WTC11 (cell line): ENCODE measurements around the gene PEAK1.
"Not testable (repeated sequence)": the region's sequence is repeated elsewhere in the genome, so short reads cannot be mapped to it uniquely, and the experiment has no call there.

Experiments
- ATF3 ChIP-seq: sonication (generic); formaldehyde crosslinking; conservative IDR thresholded peaks from 2 replicates; pipeline ENCODE4 v1.8.1; 2022; ENCODE audit warnings: mild to moderate bottlenecking, missing genetic modification reagents
- CBFB ChIP-seq: sonication (generic); formaldehyde crosslinking; IDR thresholded peaks from 2 replicates; pipeline ENCODE4 v1.8.1; 2022; ENCODE audit warnings: mild to moderate bottlenecking, low read depth, missing genetic modification reagents
- CTCF ChIP-seq: fragments of 200-600 bp; IDR thresholded peaks from 2 replicates; pipeline ENCODE4 v1.8.0; 2022; ENCODE audit warnings: antibody characterized with exemption
- KAT7 ChIP-seq: sonication (generic); formaldehyde crosslinking; IDR thresholded peaks from 2 replicates; pipeline ENCODE4 v1.8.1; 2023; ENCODE audit warnings: missing genetic modification reagents, mild to moderate bottlenecking, borderline replicate concordance
- NFYB ChIP-seq: sonication (generic); formaldehyde crosslinking; conservative IDR thresholded peaks from 2 replicates; pipeline ENCODE4 v1.8.0; 2022; ENCODE audit warnings: low read depth, missing genetic modification reagents
- RELA ChIP-seq: sonication (generic); formaldehyde crosslinking; IDR thresholded peaks from 2 replicates; pipeline ENCODE4 v1.8.1; 2022; ENCODE audit warnings: missing genetic modification reagents, mild to moderate bottlenecking, borderline replicate concordance
- ZBTB21 ChIP-seq: sonication (generic); formaldehyde crosslinking; IDR thresholded peaks from 2 replicates; pipeline ENCODE4 v1.8.1; 2023; ENCODE audit warnings: mild to moderate bottlenecking, missing genetic modification reagents, borderline replicate concordance
- ZNF138 ChIP-seq: sonication (generic); formaldehyde crosslinking; conservative IDR thresholded peaks from 2 replicates; pipeline ENCODE4 v1.8.1; 2022; ENCODE audit warnings: mild to moderate bottlenecking, moderate library complexity, missing genetic modification reagents
- ZNF317 ChIP-seq: sonication (generic); formaldehyde crosslinking; IDR thresholded peaks from 2 replicates; pipeline ENCODE4 v1.8.1; 2023; ENCODE audit warnings: low read depth, mild to moderate bottlenecking, moderate library complexity, missing genetic modification reagents, borderline replicate concordance
- TF ChIP-seq, protein P1 (sequence below): sonication (generic); formaldehyde crosslinking; IDR thresholded peaks from 2 replicates; pipeline ENCODE4 v1.8.0; 2023; ENCODE audit warnings: missing genetic modification reagents, mild to moderate bottlenecking, borderline replicate concordance

- not testable (repeated sequence) for TF ChIP-seq NFYB (CRISPR knock-in tag); RELA (CRISPR knock-in tag); ZBTB21 (CRISPR knock-in tag); CTCF; ZNF138 (CRISPR knock-in tag); ZNF317 (CRISPR knock-in tag); ATF3 (CRISPR knock-in tag); KAT7 (CRISPR knock-in tag); CBFB (CRISPR knock-in tag)
- TF ChIP-seq, protein P1, sequence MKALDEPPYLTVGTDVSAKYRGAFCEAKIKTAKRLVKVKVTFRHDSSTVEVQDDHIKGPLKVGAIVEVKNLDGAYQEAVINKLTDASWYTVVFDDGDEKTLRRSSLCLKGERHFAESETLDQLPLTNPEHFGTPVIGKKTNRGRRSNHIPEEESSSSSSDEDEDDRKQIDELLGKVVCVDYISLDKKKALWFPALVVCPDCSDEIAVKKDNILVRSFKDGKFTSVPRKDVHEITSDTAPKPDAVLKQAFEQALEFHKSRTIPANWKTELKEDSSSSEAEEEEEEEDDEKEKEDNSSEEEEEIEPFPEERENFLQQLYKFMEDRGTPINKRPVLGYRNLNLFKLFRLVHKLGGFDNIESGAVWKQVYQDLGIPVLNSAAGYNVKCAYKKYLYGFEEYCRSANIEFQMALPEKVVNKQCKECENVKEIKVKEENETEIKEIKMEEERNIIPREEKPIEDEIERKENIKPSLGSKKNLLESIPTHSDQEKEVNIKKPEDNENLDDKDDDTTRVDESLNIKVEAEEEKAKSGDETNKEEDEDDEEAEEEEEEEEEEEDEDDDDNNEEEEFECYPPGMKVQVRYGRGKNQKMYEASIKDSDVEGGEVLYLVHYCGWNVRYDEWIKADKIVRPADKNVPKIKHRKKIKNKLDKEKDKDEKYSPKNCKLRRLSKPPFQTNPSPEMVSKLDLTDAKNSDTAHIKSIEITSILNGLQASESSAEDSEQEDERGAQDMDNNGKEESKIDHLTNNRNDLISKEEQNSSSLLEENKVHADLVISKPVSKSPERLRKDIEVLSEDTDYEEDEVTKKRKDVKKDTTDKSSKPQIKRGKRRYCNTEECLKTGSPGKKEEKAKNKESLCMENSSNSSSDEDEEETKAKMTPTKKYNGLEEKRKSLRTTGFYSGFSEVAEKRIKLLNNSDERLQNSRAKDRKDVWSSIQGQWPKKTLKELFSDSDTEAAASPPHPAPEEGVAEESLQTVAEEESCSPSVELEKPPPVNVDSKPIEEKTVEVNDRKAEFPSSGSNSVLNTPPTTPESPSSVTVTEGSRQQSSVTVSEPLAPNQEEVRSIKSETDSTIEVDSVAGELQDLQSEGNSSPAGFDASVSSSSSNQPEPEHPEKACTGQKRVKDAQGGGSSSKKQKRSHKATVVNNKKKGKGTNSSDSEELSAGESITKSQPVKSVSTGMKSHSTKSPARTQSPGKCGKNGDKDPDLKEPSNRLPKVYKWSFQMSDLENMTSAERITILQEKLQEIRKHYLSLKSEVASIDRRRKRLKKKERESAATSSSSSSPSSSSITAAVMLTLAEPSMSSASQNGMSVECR: not testable (repeated sequence)
These were observed 9.8 kb downstream of the PEAK1 start for GRCh38 chr15:77410157-77410500.
